Heart left ventricle (tissue), 13 donors: Measurements from ENCODE around the gene CARHSP1.

Source experiments
- CTCF ChIP-seq, 12 donors: fragments of 200-600 bp; sonication (generic) in 4 of 12; IDR thresholded peaks; one replicate each; pipeline versions ENCODE4 v1.5.0 to v1.8.0; 2018 to 2022; ENCODE audit warnings: antibody characterized with exemption in 12 of 12, mild to moderate bottlenecking in 5 of 12
- POLR2A ChIP-seq, 2 donors: fragments of 450-650 bp; IDR thresholded peaks; one replicate each; pipeline ENCODE4 v1.6.1; 2017; ENCODE audit warnings: antibody characterized with exemption in 2 of 2, mild to moderate bottlenecking in 2 of 2, moderate library complexity in 2 of 2
- donor health status: ischemic (EF 13 %, LVEDD 7.1; RV severe dilation, severe dysfunction).
- donor health status: DM: no; HTN: yes; CAD: no.
- donor health status: DM: no; HTN: no; CAD: no.
- donor health status: ischemic (EF 25% LVEDD 6.9; RV normal size, moderate dysfunction).
- donor health status: ischemic (EF 25% LVEDD 5.7; RV mildly dilated, moderate dysfunction).
- donor health status: ischemic (EF 35%, LVEDD 5.7; RV mildly dilated, moderate dysfunction).
- donor health status: nonischemic (EF 11% LVEDD 7.7; RV severe dilation, severe dysfunction).
- donor health status: DM: yes; HTN: yes; CAD: no.
- donor health status: PGD.
- donor health status: ischemic (EF 29% LVEDD 5.4; RV normal size, mild dysfunction).
- donor health status: nonischemic (EF 23%, LVEDD 6.1; RV moderate dilation, normal function).

DNA sequence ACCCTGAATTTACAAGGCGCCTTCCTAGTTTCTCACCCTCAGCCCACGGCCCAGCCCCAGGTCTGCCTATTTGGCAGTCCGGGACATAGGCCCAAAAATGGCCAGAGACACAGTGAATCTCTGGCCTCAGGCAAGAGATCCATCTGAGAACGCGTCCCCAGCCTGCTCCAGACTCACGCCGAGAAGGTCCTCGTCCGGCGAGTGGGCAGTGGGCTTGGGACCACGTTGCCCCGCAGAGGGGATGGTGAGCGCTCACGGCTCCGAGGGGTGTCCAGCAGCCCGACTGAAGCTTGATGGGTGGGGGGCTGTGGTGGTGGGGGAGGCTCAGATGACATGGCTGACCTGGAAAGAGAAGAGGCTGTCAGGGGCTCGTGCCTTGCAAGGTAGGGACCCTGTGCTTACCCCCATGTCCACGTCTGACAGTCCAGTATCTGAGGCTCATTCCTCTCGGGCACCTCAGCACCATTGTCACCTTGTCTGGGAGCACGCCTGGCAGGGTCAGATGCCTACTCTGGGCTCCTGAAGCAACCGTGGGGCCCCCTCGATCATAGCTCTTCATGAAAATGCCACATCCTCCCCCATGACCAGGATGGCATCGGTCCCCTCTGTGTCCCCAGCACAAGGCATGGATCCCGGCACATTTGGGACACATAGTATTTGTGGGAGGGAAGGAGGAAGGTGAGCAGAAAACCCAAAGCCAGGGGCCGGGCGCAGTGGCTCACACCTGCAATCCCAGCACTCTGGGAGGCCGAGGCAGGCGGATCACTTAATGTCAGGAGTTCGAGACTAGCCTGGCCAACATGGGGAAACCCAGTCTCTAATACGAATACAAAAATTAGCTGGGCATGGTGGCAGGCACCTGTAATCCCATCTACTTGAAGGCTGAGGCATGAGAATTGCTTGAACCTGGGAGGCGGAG lies 9.6 kb downstream of the CARHSP1 start:
- no peak for TF ChIP-seq CTCF (IDR thresholded peaks at IDR 0.05)
- no peak for TF ChIP-seq POLR2A (IDR thresholded peaks at IDR 0.05)
